ENCODE results near the gene CNTN4.

The CNTN4 gene

DNA sequence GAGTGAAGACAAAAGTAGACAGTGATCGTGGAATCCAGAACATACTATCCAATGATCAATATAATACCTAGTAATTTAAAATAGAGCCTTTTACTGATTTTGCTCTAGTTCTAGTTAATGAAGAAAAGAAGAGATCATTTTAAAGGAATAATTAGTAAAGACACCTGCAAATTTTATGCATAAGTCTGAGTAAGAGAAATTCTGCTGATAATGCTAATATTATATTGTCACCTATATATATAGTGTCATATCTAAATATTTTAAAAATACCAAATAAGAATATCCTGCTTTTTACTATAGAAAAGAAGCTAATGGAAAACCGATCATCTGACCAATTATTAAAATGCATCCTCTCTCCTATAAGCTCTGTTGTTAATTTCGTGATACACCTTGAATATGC is 152.1 kb downstream of the CNTN4 start:
- no peak for DNase-seq (ENCODE audit: low read depth in 1 of 2, low spot score in 1 of 2)
- Histone ChIP-seq H3K27me3 (ENCODE audit: insufficient read depth, poor library complexity, severe bottlenecking) (no peaks in the 10 kb centered on the region), H3K4me3 (replicated peaks; ENCODE audit: insufficient read depth, low read length) (no peak overlapping the region), H3K27ac (replicated peaks) (no peak overlapping the region)
- no peak for TF ChIP-seq POLR2AphosphoS5 (IDR thresholded peaks at IDR 0.05; ENCODE audit: low read depth)
- no peak for TF ChIP-seq GABPA (IDR thresholded peaks at IDR 0.05; ENCODE audit: low read depth)
- no peak for TF ChIP-seq SPI1 (IDR thresholded peaks at IDR 0.05; ENCODE audit: borderline replicate concordance, low read depth)
- TF ChIP-seq, protein P1, sequence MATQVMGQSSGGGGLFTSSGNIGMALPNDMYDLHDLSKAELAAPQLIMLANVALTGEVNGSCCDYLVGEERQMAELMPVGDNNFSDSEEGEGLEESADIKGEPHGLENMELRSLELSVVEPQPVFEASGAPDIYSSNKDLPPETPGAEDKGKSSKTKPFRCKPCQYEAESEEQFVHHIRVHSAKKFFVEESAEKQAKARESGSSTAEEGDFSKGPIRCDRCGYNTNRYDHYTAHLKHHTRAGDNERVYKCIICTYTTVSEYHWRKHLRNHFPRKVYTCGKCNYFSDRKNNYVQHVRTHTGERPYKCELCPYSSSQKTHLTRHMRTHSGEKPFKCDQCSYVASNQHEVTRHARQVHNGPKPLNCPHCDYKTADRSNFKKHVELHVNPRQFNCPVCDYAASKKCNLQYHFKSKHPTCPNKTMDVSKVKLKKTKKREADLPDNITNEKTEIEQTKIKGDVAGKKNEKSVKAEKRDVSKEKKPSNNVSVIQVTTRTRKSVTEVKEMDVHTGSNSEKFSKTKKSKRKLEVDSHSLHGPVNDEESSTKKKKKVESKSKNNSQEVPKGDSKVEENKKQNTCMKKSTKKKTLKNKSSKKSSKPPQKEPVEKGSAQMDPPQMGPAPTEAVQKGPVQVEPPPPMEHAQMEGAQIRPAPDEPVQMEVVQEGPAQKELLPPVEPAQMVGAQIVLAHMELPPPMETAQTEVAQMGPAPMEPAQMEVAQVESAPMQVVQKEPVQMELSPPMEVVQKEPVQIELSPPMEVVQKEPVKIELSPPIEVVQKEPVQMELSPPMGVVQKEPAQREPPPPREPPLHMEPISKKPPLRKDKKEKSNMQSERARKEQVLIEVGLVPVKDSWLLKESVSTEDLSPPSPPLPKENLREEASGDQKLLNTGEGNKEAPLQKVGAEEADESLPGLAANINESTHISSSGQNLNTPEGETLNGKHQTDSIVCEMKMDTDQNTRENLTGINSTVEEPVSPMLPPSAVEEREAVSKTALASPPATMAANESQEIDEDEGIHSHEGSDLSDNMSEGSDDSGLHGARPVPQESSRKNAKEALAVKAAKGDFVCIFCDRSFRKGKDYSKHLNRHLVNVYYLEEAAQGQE (IDR thresholded peaks at IDR 0.05; ENCODE audit: insufficient replicate concordance, low read depth), result no peak
- TF ChIP-seq, protein P2, sequence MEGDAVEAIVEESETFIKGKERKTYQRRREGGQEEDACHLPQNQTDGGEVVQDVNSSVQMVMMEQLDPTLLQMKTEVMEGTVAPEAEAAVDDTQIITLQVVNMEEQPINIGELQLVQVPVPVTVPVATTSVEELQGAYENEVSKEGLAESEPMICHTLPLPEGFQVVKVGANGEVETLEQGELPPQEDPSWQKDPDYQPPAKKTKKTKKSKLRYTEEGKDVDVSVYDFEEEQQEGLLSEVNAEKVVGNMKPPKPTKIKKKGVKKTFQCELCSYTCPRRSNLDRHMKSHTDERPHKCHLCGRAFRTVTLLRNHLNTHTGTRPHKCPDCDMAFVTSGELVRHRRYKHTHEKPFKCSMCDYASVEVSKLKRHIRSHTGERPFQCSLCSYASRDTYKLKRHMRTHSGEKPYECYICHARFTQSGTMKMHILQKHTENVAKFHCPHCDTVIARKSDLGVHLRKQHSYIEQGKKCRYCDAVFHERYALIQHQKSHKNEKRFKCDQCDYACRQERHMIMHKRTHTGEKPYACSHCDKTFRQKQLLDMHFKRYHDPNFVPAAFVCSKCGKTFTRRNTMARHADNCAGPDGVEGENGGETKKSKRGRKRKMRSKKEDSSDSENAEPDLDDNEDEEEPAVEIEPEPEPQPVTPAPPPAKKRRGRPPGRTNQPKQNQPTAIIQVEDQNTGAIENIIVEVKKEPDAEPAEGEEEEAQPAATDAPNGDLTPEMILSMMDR (IDR thresholded peaks at IDR 0.05; ENCODE audit: insufficient read depth, low read length), result no peak

DNA sequence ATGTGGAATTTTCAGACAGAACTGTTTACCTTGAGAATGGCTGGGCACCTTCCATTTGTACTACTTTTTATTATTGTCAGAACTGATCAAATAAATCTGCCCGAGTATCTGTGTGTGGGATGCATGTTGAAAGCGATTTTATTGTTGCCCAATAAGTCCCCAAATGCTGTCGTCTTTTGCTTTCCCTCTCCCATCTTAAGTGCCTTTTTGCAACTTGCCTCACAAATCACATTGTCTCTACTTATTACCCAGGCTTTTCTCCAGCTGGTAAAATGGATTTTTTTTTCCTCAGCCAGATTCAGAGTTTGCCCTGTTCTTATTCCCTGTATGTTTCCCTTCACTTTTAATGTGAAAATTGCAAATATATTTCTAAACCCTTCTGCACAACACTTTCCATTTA is 163.1 kb downstream of the CNTN4 start:
- no peak overlapping the region for H3K4me3 ChIP-seq (replicated peaks; ENCODE audit: insufficient read depth, low read length)
- DNase-seq (ENCODE audit: low read depth in 1 of 2, low spot score in 1 of 2), result no peak
- H3K27me3 ChIP-seq (ENCODE audit: insufficient read depth, poor library complexity, severe bottlenecking), result no peaks in the 10 kb centered on the region
- TF ChIP-seq POLR2AphosphoS5 (IDR thresholded peaks at IDR 0.05; ENCODE audit: low read depth), result no peak
- no peak for TF ChIP-seq GABPA (IDR thresholded peaks at IDR 0.05; ENCODE audit: low read depth)
- TF ChIP-seq SPI1 (IDR thresholded peaks at IDR 0.05; ENCODE audit: borderline replicate concordance, low read depth), result no peak
- TF ChIP-seq, protein P1 (IDR thresholded peaks at IDR 0.05; ENCODE audit: insufficient replicate concordance, low read depth), result no peak
- H3K27ac ChIP-seq (replicated peaks), result no peak overlapping the region

DNA sequence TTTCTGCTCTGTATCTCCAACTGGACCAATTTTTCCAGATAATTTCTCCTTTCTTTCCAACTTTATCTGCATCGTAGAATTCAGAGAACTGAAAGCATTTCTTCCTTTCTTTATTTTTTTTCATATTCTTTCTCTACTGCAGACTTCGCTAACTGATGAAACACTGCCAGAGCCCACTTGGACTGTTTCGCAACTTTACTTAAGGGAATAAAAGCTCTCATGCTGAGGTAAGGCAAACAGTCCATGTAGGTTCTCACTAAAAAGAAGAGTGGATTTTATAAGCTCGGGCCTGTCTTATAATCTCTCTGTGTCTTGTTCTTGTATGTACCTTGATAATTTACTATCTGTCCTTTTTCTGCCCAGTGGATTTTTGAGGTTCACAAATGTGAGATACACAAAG is 163.5 kb downstream of the CNTN4 start:
- H3K27ac ChIP-seq (replicated peaks), result no peak overlapping the region
- H3K27me3 ChIP-seq (ENCODE audit: insufficient read depth, poor library complexity, severe bottlenecking), result no peaks in the 10 kb centered on the region
- no peak overlapping the region for H3K4me3 ChIP-seq (replicated peaks; ENCODE audit: insufficient read depth, low read length)
- TF ChIP-seq, protein P1 (IDR thresholded peaks at IDR 0.05; ENCODE audit: insufficient replicate concordance, low read depth), result no peak
- TF ChIP-seq POLR2AphosphoS5 (IDR thresholded peaks at IDR 0.05; ENCODE audit: low read depth) (no peak), GABPA (IDR thresholded peaks at IDR 0.05; ENCODE audit: low read depth) (no peak), SPI1 (IDR thresholded peaks at IDR 0.05; ENCODE audit: borderline replicate concordance, low read depth) (no peak)
- TF ChIP-seq, protein P2 (IDR thresholded peaks at IDR 0.05; ENCODE audit: insufficient read depth, low read length), result no peak
- no peak for DNase-seq (ENCODE audit: low read depth in 1 of 2, low spot score in 1 of 2)
